ENCODE results near the gene ALX4. TPM values are rescaled to one million over a fixed set of nuclear protein-coding genes. Genes with fewer than 3 reads are reported as not detected.

The ALX4 gene
- total RNA-seq, 2 donors from 2014 or later, result 0.17 to 0.36 TPM

- DNase-seq (ENCODE audit: low spot score), result no peak
- Histone ChIP-seq H3K27ac (no peak overlapping the region), H3K27me3 (replicated peaks; ENCODE audit: insufficient read depth) (no peaks in the 10 kb centered on the region), H3K36me3 (no peaks in the 10 kb centered on the region), H3K4me3 (no peak overlapping the region), H3K9me3 (no peaks in the 10 kb centered on the region), H3K4me1 (replicated peaks) (no peaks in the 10 kb centered on the region)
- intact Hi-C loops (cut with DNase I), result no loop called here
- 59% methylated on average over 7 of the region's 7 CpGs for WGBS
- no peak for TF ChIP-seq CTCF (IDR thresholded peaks at IDR 0.05)
- TF ChIP-seq POLR2A (IDR thresholded peaks at IDR 0.05), result no peak
- TF ChIP-seq POLR2AphosphoS5 (IDR thresholded peaks at IDR 0.05), result no peak
These were observed 42.1 kb upstream of the ALX4 start for GRCh38 chr11:44351898-44352498.

- no peak overlapping the region for H3K27ac ChIP-seq
- H3K4me3 ChIP-seq, result no peak overlapping the region
- WGBS, result 81% methylated on average over 9 of the region's 9 CpGs
- intact Hi-C loops (cut with DNase I), result no loop called here
- no peaks in the 10 kb centered on the region for H3K4me1 ChIP-seq (replicated peaks)
- H3K9me3 ChIP-seq, result no peaks in the 10 kb centered on the region
- no peaks in the 10 kb centered on the region for H3K36me3 ChIP-seq
- no peaks in the 10 kb centered on the region for H3K27me3 ChIP-seq (replicated peaks; ENCODE audit: insufficient read depth)
- DNase-seq (ENCODE audit: low spot score), result no peak
- no peak for TF ChIP-seq POLR2A (IDR thresholded peaks at IDR 0.05)
- TF ChIP-seq POLR2AphosphoS5 (IDR thresholded peaks at IDR 0.05), result no peak
- no peak for TF ChIP-seq CTCF (IDR thresholded peaks at IDR 0.05)
These were observed 41.2 kb upstream of the ALX4 start for GRCh38 chr11:44351006-44351660.

GRCh38 chr11:44349328-44349727 lies 39.4 kb upstream of the ALX4 start:
- Histone ChIP-seq H3K27ac (no peak overlapping the region), H3K36me3 (no peaks in the 10 kb centered on the region), H3K27me3 (replicated peaks; ENCODE audit: insufficient read depth) (no peaks in the 10 kb centered on the region), H3K4me3 (no peak overlapping the region), H3K9me3 (no peaks in the 10 kb centered on the region), H3K4me1 (replicated peaks) (no peaks in the 10 kb centered on the region)
- WGBS, result 69% methylated on average over 3 of the region's 3 CpGs
- no peak for TF ChIP-seq POLR2AphosphoS5 (IDR thresholded peaks at IDR 0.05)
- no peak for TF ChIP-seq CTCF (IDR thresholded peaks at IDR 0.05)
- no peak for TF ChIP-seq POLR2A (IDR thresholded peaks at IDR 0.05)
- DNase-seq (ENCODE audit: low spot score), result no peak
- intact Hi-C loops (cut with DNase I), result no loop called here

GRCh38 chr11:44348721-44349120 lies 38.8 kb upstream of the ALX4 start:
- TF ChIP-seq POLR2A (IDR thresholded peaks at IDR 0.05) (no peak), CTCF (IDR thresholded peaks at IDR 0.05) (no peak), POLR2AphosphoS5 (IDR thresholded peaks at IDR 0.05) (no peak)
- WGBS, result 81% methylated on average over 10 of the region's 10 CpGs
- no peak overlapping the region for H3K4me3 ChIP-seq
- no peaks in the 10 kb centered on the region for H3K27me3 ChIP-seq (replicated peaks; ENCODE audit: insufficient read depth)
- no peak for DNase-seq (ENCODE audit: low spot score)
- no peaks in the 10 kb centered on the region for H3K9me3 ChIP-seq
- H3K36me3 ChIP-seq, result no peaks in the 10 kb centered on the region
- no peaks in the 10 kb centered on the region for H3K4me1 ChIP-seq (replicated peaks)
- intact Hi-C loops (cut with DNase I), result no loop called here
- no peak overlapping the region for H3K27ac ChIP-seq

- WGBS, result 50% methylated on average over 2 of the region's 2 CpGs
- no peaks in the 10 kb centered on the region for H3K36me3 ChIP-seq
These were observed 38.2 kb upstream of the ALX4 start for GRCh38 chr11:44348114-44348513.

More at GRCh38 chr11:44348114-44348513, 38.2 kb upstream of the ALX4 start:
- H3K9me3 ChIP-seq, result no peaks in the 10 kb centered on the region
- intact Hi-C loops (cut with DNase I), result no loop called here
- no peaks in the 10 kb centered on the region for H3K27me3 ChIP-seq (replicated peaks; ENCODE audit: insufficient read depth)
- no peak overlapping the region for H3K27ac ChIP-seq
- no peaks in the 10 kb centered on the region for H3K4me1 ChIP-seq (replicated peaks)
- no peak for DNase-seq (ENCODE audit: low spot score)
- TF ChIP-seq POLR2A (IDR thresholded peaks at IDR 0.05) (no peak), POLR2AphosphoS5 (IDR thresholded peaks at IDR 0.05) (no peak), CTCF (IDR thresholded peaks at IDR 0.05) (no peak)
- H3K4me3 ChIP-seq, result no peak overlapping the region
